A673 (cell line): ENCODE data around the gene PLVAP. TPM values are rescaled to one million over a fixed set of nuclear protein-coding genes. Genes with fewer than 3 reads are reported as not detected.

ENCODE experiments used
- BruUV-seq: library from RNA; stranded (reverse); fragments of 400-500 nt; replicated peaks from 2 replicates; lab custom pipeline; 2021; lab: Mats Ljungman, UMichigan
- CTCF ChIA-PET: fragments of 300-600 bp; sonication (Branson Sonifier 250); formaldehyde crosslinking; loops from one replicate; lab custom pipeline; 2022; ENCODE audit warnings: antibody characterized with exemption; lab: Charles Lee
- POLR2A ChIA-PET: fragments of 300-600 bp; sonication (Branson Sonifier 250); formaldehyde crosslinking; loops from one replicate; lab custom pipeline; 2022; ENCODE audit warnings: antibody characterized with exemption; ENCODE audit not compliant: low non-redundant PET; lab: Charles Lee
- DNase-seq: peaks from one replicate; pipeline ENCODE4 v3.0.0-alpha.2; 2015; ENCODE audit warnings: low spot score
- H3K27ac ChIP-seq: fragments of 200-600 bp; sonication (generic); 2 replicates; pipeline ENCODE4 v1.5.1; 2016; ENCODE audit warnings: mixed run types, low read depth, mild to moderate bottlenecking, mixed read lengths, antibody characterized with exemption, low read length; ENCODE audit not compliant: poor library complexity, severe bottlenecking
- H3K27me3 ChIP-seq: fragments of 200-600 bp; sonication (generic); replicated peaks from 2 replicates; pipeline ENCODE4 v1.6.1; 2017; ENCODE audit warnings: mixed run types, low read depth, mild to moderate bottlenecking, mixed read lengths, antibody characterized with exemption, low read length; ENCODE audit not compliant: insufficient read depth, poor library complexity
- H3K36me3 ChIP-seq: fragments of 200-600 bp; sonication (generic); 2 replicates; pipeline ENCODE4 v1.6.1; 2016; ENCODE audit warnings: mixed run types, mild to moderate bottlenecking, mixed read lengths, antibody characterized with exemption, low read length; ENCODE audit not compliant: insufficient read depth, poor library complexity, severe bottlenecking
- H3K4me1 ChIP-seq: fragments of 200-600 bp; sonication (generic); 2 replicates; pipeline ENCODE4 v1.6.1; 2017; ENCODE audit warnings: mixed run types, mild to moderate bottlenecking, mixed read lengths, antibody characterized with exemption, low read length; ENCODE audit not compliant: insufficient read depth, poor library complexity, severe bottlenecking
- H3K4me3 ChIP-seq: fragments of 200-600 bp; sonication (generic); 2 replicates; pipeline ENCODE4 v1.5.1; 2016; ENCODE audit warnings: low read depth, mixed run types, mild to moderate bottlenecking, mixed read lengths, low read length; ENCODE audit not compliant: poor library complexity, severe bottlenecking
- H3K9me3 ChIP-seq: fragments of 200-600 bp; sonication (generic); 2 replicates; pipeline ENCODE4 v1.6.1; 2016; ENCODE audit warnings: mixed run types, low read depth, mild to moderate bottlenecking, mixed read lengths, antibody characterized with exemption, low read length; ENCODE audit not compliant: poor library complexity, severe bottlenecking
- EZH2 ChIP-seq: fragments of 200-600 bp; sonication (generic); IDR thresholded peaks from 2 replicates; pipeline ENCODE4 v1.6.1; 2017; ENCODE audit warnings: borderline replicate concordance, low read depth, mild to moderate bottlenecking, mixed read lengths, antibody characterized with exemption, low read length; ENCODE audit not compliant: poor library complexity, severe bottlenecking
- intact Hi-C: fragments of 100-400 bp; cut with micrococcal nuclease; formaldehyde crosslinking; loops from one replicate; pipeline ENCODE4 v1.10.0; 2022; ENCODE audit not compliant: unreplicated experiment
- total RNA-seq: library from RNA; stranded (reverse); gene quantifications from 2 replicates; pipeline ENCODE4 v1.2.3, GENCODE V29; 2021
- TF ChIP-seq, protein P1 (sequence below): fragments of 300-800, 200-600 bp; sonication (generic); conservative IDR thresholded peaks from 2 replicates; pipeline ENCODE4 v1.5.1; 2017; ENCODE audit warnings: low read depth, mild to moderate bottlenecking, antibody characterized with exemption, low read length, moderate library complexity, mixed read lengths

PLVAP gene
- total RNA-seq, 1 experiment from 2014 or later, result 0.24 TPM

DNA sequence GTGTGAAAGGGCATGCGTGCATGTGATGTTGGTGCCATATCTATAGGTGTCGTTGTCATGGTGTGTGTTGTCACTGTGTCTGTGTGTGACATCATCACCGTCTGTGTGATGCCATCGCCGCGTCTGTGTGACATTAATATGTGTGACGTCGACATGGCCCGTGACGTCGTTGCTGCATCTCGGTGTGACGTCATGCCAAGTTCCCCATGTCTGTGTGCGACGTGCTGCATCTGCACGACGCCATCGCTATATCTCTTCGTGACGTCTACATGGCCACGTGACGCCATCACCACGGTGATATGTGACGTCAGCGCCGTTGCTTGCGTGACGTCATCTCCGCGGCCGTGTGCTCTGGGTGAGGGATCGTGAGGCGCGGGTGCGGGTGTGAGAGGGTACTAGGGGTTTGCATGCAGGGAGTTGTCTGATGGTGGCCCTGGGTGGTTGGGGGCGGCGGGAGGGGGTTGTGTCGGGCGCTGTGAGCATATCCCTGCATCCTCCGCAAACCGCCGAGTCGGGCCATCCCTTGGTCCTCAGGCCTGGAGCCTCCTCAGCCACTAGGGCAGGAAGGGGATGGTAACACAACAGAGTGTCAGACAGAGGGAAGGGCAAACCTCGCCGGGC lies 25.2 kb downstream of the PLVAP start:
- CTCF ChIA-PET, result no interaction called here
- Histone ChIP-seq H3K27ac (no peak overlapping the region), H3K9me3 (no peaks in the 10 kb centered on the region), H3K36me3 (no peaks in the 10 kb centered on the region), H3K27me3 (no peaks in the 10 kb centered on the region), H3K4me3 (no peak overlapping the region), H3K4me1 (no peaks in the 10 kb centered on the region)
- intact Hi-C loops, result no loop called here
- TF ChIP-seq, protein P1, sequence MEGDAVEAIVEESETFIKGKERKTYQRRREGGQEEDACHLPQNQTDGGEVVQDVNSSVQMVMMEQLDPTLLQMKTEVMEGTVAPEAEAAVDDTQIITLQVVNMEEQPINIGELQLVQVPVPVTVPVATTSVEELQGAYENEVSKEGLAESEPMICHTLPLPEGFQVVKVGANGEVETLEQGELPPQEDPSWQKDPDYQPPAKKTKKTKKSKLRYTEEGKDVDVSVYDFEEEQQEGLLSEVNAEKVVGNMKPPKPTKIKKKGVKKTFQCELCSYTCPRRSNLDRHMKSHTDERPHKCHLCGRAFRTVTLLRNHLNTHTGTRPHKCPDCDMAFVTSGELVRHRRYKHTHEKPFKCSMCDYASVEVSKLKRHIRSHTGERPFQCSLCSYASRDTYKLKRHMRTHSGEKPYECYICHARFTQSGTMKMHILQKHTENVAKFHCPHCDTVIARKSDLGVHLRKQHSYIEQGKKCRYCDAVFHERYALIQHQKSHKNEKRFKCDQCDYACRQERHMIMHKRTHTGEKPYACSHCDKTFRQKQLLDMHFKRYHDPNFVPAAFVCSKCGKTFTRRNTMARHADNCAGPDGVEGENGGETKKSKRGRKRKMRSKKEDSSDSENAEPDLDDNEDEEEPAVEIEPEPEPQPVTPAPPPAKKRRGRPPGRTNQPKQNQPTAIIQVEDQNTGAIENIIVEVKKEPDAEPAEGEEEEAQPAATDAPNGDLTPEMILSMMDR, result no peak
- TF ChIP-seq EZH2, result no peak
- DNase-seq, result no peak
- BruUV-seq, result no TSS peak
- POLR2A ChIA-PET, result no interaction called here

DNA sequence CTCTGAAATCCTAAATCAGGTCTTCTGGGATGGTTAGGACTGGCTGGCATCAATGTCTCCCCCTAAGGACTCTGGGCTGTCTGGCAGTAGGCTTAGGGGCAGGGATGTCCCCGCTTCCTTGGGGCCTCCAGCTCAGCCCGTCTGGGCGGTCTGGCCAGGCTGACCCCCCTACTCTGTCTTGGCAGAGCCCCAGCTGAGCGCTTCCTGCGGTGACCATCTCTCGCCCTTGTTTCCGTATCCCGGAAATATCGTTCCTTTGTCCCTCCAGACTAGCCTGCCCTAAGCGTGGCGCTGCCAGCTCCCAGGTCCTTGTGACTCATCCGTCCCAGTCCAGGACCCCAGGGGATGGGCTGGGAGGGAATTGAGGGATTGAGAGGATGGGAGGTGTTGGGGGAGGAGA lies 28.4 kb downstream of the PLVAP start:
- ChIA-PET POLR2A (interaction anchor here (0.5 to 0.6 kb wide), 2 partner anchors 93 to 94 kb away, joined by 4 to 6 read pairs; no protein-coding TSS in a partner anchor), CTCF (interaction anchor here (1.1 to 1.7 kb wide), 2 partner anchors 10 to 37 kb away, joined by 3 to 5 read pairs; no protein-coding TSS in a partner anchor)
- peak; percentile 88 for DNase-seq
- TF ChIP-seq EZH2, result no peak
- TF ChIP-seq, protein P1, result no peak
- no peaks in the 10 kb centered on the region for H3K9me3 ChIP-seq
- no peak overlapping the region for H3K27ac ChIP-seq
- peak overlapping the region; percentile 1 for H3K4me3 ChIP-seq
- H3K4me1 ChIP-seq, result no peaks in the 10 kb centered on the region
- no TSS peak for BruUV-seq
- intact Hi-C loops, result loop anchor here (5.0 kb wide), 1 partner anchor 119 kb away; no protein-coding TSS in a partner anchor
- no peaks in the 10 kb centered on the region for H3K36me3 ChIP-seq
- H3K27me3 ChIP-seq, result no peaks in the 10 kb centered on the region

DNA sequence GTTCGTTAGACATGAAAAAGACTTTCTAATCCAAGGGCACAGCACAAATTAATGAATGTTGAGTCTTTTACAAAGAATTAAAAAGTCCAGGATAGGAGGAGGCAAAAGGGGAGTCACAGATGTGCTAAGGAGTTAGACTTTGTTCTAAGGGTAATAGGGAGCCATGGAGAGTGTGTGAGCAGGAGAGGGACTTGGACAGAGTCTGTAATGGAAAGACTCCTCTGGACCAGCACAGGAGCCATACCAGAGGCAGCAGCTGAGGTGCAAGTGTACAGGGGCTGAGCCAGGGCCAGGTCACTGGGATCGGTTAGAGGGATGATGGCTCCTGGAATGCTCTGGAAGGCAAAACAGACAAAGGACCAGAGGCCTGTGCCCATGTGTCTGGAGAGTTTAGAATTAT lies 29.3 kb downstream of the PLVAP start:
- no peaks in the 10 kb centered on the region for H3K9me3 ChIP-seq
- H3K27me3 ChIP-seq, result no peaks in the 10 kb centered on the region
- TF ChIP-seq, protein P1, result no peak
- TF ChIP-seq EZH2, result no peak
- no peaks in the 10 kb centered on the region for H3K4me1 ChIP-seq
- BruUV-seq, result no TSS peak
- H3K27ac ChIP-seq, result no peak overlapping the region
- no peak for DNase-seq
- no peak overlapping the region for H3K4me3 ChIP-seq
- CTCF ChIA-PET, result interaction anchor here (0.6 to 1.7 kb wide), 3 partner anchors 9 to 426 kb away, joined by 3 to 12 read pairs (median 5); no protein-coding TSS in a partner anchor
- H3K36me3 ChIP-seq, result no peaks in the 10 kb centered on the region
- intact Hi-C loops, result loop anchor here (5.0 kb wide), 1 partner anchor 119 kb away; no protein-coding TSS in a partner anchor
- POLR2A ChIA-PET, result no interaction called here
